Keratinocyte (primary cell): Measurements from ENCODE around the gene NGEF. TPM values are rescaled to one million over a fixed set of nuclear protein-coding genes. Genes with fewer than 3 reads are reported as not detected.

Source experiments
- DNase-seq: peaks from one replicate; pipeline ENCODE4 v3.0.0-alpha.2; 2011; ENCODE audit warnings: low read depth, missing footprints, low spot score
- FAIRE-seq: peaks from 2 replicates; lab custom pipeline; 2011; peaks lifted over from hg19 to GRCh38; lab: Jason Lieb, UNC
- H2AFZ ChIP-seq: 2 replicates; pipeline ENCODE4 v1.6.0; 2012; ENCODE audit warnings: low read length, control low read depth, inconsistent platforms; ENCODE audit not compliant: control insufficient read depth
- H3K27ac ChIP-seq: 2 replicates; pipeline ENCODE4 v1.5.1; 2011; ENCODE audit warnings: low read length; ENCODE audit not compliant: control insufficient read depth, insufficient read depth
- H3K27me3 ChIP-seq: 3 replicates; pipeline ENCODE4 v1.6.0; 2011; ENCODE audit warnings: low read length; ENCODE audit not compliant: control insufficient read depth, insufficient read depth; ENCODE audit errors: extremely low read depth
- H3K36me3 ChIP-seq, 2 experiments: 2 replicates in 1 of 2; 3 replicates in 1 of 2; pipeline ENCODE4 v1.5.1; 2011; ENCODE audit warnings: low read length in 2 of 2, mild to moderate bottlenecking in 1 of 2; ENCODE audit not compliant: control insufficient read depth in 2 of 2, insufficient read depth in 2 of 2; ENCODE audit errors: extremely low read depth in 1 of 2
- H3K4me1 ChIP-seq: 3 replicates; pipeline ENCODE4 v1.5.1; 2011; ENCODE audit warnings: low read length; ENCODE audit not compliant: control insufficient read depth, insufficient read depth; ENCODE audit errors: extremely low read depth
- H3K4me2 ChIP-seq: 3 replicates; pipeline ENCODE4 v1.6.0; 2011; ENCODE audit warnings: low read depth, low read length; ENCODE audit not compliant: control insufficient read depth, insufficient read depth; ENCODE audit errors: extremely low read depth
- H3K4me3 ChIP-seq, 3 experiments: fragments of 200-600 bp in 1 of 3; sonication (generic) in 1 of 3; 2 replicates in 2 of 3; 3 replicates in 1 of 3; pipeline ENCODE4 v1.5.1; 2011 to 2016; ENCODE audit warnings: low read length in 3 of 3, mild to moderate bottlenecking in 3 of 3, control low read depth in 2 of 3, inconsistent platforms in 1 of 3, low read depth in 1 of 3, mixed read lengths in 1 of 3, mixed run types in 1 of 3, moderate library complexity in 1 of 3; ENCODE audit not compliant: control insufficient read depth in 2 of 3, insufficient read depth in 2 of 3; ENCODE audit errors: extremely low read depth in 1 of 3
- H3K79me2 ChIP-seq: 2 replicates; pipeline ENCODE4 v1.6.0; 2012; ENCODE audit warnings: low read length; ENCODE audit not compliant: control insufficient read depth, insufficient read depth
- H3K9ac ChIP-seq: 3 replicates; pipeline ENCODE4 v1.6.0; 2011; ENCODE audit warnings: low read length; ENCODE audit not compliant: control insufficient read depth, insufficient read depth; ENCODE audit errors: extremely low read depth
- H3K9me1 ChIP-seq: 3 replicates; pipeline ENCODE4 v1.6.0; 2011; ENCODE audit warnings: low read length; ENCODE audit not compliant: control insufficient read depth, insufficient read depth; ENCODE audit errors: extremely low read depth
- H3K9me3 ChIP-seq: 2 replicates; pipeline ENCODE4 v1.5.1; 2012; ENCODE audit warnings: low read depth, low read length; ENCODE audit not compliant: control insufficient read depth
- H4K20me1 ChIP-seq: 3 replicates; pipeline ENCODE4 v1.6.0; 2011; ENCODE audit warnings: low read length; ENCODE audit not compliant: control insufficient read depth, insufficient read depth; ENCODE audit errors: extremely low read depth
- CTCF ChIP-seq, 3 experiments: IDR thresholded peaks in 1 of 3; conservative IDR thresholded peaks in 1 of 3; optimal IDR thresholded peaks in 1 of 3; 2 replicates in 2 of 3; 3 replicates in 1 of 3; pipeline versions ENCODE3 to v1.5.1; 2011; ENCODE audit warnings: low read length in 3 of 3, mild to moderate bottlenecking in 3 of 3, moderate library complexity in 2 of 3, control low read depth in 1 of 3, inconsistent platforms in 1 of 3; ENCODE audit not compliant: insufficient read depth in 2 of 3; ENCODE audit errors: extremely low read depth in 1 of 3
- EZH2 ChIP-seq: IDR thresholded peaks from one replicate; pipeline ENCODE4 v1.6.1; 2012; ENCODE audit warnings: inconsistent platforms, mild to moderate bottlenecking, low read length, moderate library complexity
- dilution Hi-C: fragments of 300-500 bp; cut with MboI; formaldehyde crosslinking; loops from one replicate; pipeline ENCODE4 v1.7.0; 2020; ENCODE audit warnings: low sequenced_read_pairs; ENCODE audit not compliant: extremely low pct_ligation_motif_present
- polyA plus RNA-seq, 5 experiments: library from polyadenylated mRNA; depleted of rRNA in 3 of 5; stranded (reverse) in 3 of 5; stranded (forward) in 1 of 5; unstranded in 1 of 5; fragments of >200 nt; gene quantifications; 1 replicate in 1 of 5; 2 replicates in 3 of 5; 3 replicates in 1 of 5; pipeline versions ENCODE4 v1.2.1 to v1.2.3, GENCODE V29; 2011 to 2012; ENCODE audit warnings: missing spikeins in 2 of 5, low read depth in 1 of 5, low replicate concordance in 1 of 5

The NGEF gene
- polyA plus RNA-seq, 1 donor (not counting 4 experiments of a cell fraction or from before 2014, with no cell fraction given) = 0.17 TPM

GRCh38 chr2:233013650-233014049 lies 594 bp upstream of the NGEF start:
- H2AFZ ChIP-seq = no peak overlapping the region
- H3K9me1 ChIP-seq = no peaks in the 10 kb centered on the region
- H3K36me3 ChIP-seq = no peaks in the 10 kb centered on the region
- no peaks in the 10 kb centered on the region for H3K4me1 ChIP-seq
- FAIRE-seq (no peak), DNase-seq (no peak)
- H3K27ac ChIP-seq = no peak overlapping the region
- H3K27me3 ChIP-seq = peaks cover 13% of the 10 kb centered on the region
- H3K4me3 ChIP-seq = no peak overlapping the region
- H3K9me3 ChIP-seq = no peaks in the 10 kb centered on the region
- H3K4me2 ChIP-seq = no peak overlapping the region
- no peaks in the 10 kb centered on the region for H3K79me2 ChIP-seq
- H4K20me1 ChIP-seq = no peaks in the 10 kb centered on the region
- no peak for TF ChIP-seq CTCF (optimal IDR thresholded peaks at IDR 0.05 in 1 of 3, IDR thresholded peaks at IDR 0.05 in 1 of 3, conservative IDR thresholded peaks at IDR 0.05 in 1 of 3; ENCODE audit: extremely low read depth in 1 of 3, insufficient read depth in 2 of 3, low read length in 3 of 3)
- TF ChIP-seq EZH2 = no peak
- H3K9ac ChIP-seq = no peak overlapping the region
- dilution Hi-C loops = no loop called here

- no peak for TF ChIP-seq EZH2
- no peak for TF ChIP-seq CTCF (optimal IDR thresholded peaks at IDR 0.05 in 1 of 3, IDR thresholded peaks at IDR 0.05 in 1 of 3, conservative IDR thresholded peaks at IDR 0.05 in 1 of 3; ENCODE audit: extremely low read depth in 1 of 3, insufficient read depth in 2 of 3, low read length in 3 of 3)
- no peaks in the 10 kb centered on the region for H3K9me1 ChIP-seq
- no peak overlapping the region for H3K27ac ChIP-seq
- no peak overlapping the region for H3K9ac ChIP-seq
- H3K36me3 ChIP-seq = no peaks in the 10 kb centered on the region
- no peaks in the 10 kb centered on the region for H3K79me2 ChIP-seq
- FAIRE-seq (no peak), DNase-seq (no peak)
- H3K4me1 ChIP-seq = no peaks in the 10 kb centered on the region
- no peaks in the 10 kb centered on the region for H3K9me3 ChIP-seq
- no peak overlapping the region for H2AFZ ChIP-seq
- dilution Hi-C loops = no loop called here
- H3K4me2 ChIP-seq = no peak overlapping the region
- no peaks in the 10 kb centered on the region for H4K20me1 ChIP-seq
- H3K4me3 ChIP-seq = no peak overlapping the region
- H3K27me3 ChIP-seq = peaks cover 13% of the 10 kb centered on the region
These were observed 620 bp downstream of the NGEF start for GRCh38 chr2:233012301-233012971.
